GM12872 (cell line): Measurements from ENCODE around the gene CCNK.

Source experiments
- CTCF ChIP-seq: IDR thresholded peaks from 3 replicates; pipeline ENCODE4 v1.5.1; 2011; ENCODE audit warnings: low read depth, mild to moderate bottlenecking, low read length, moderate library complexity; ENCODE audit not compliant: insufficient read depth

The CCNK gene

GRCh38 chr14:99480917-99481744 is at the start of gene CCNK:
Gene CCNK (plus strand): TSS chr14:99481409. CDS start chr14:99492678, 11,269 bp downstream.
- no peak for TF ChIP-seq CTCF

- no peak for TF ChIP-seq CTCF
Observed at GRCh38 chr14:99431986-99432385, 49.2 kb upstream of the CCNK start.

GRCh38 chr14:99432485-99432884 is 48.7 kb upstream of the CCNK start:
- no peak for TF ChIP-seq CTCF

GRCh38 chr14:99435327-99435726 is 45.9 kb upstream of the CCNK start:
- no peak for TF ChIP-seq CTCF

GRCh38 chr14:99436247-99437180 is 44.7 kb upstream of the CCNK start:
- TF ChIP-seq CTCF = no peak

- no peak for TF ChIP-seq CTCF
Observed at GRCh38 chr14:99437706-99438105, 43.5 kb upstream of the CCNK start.

- TF ChIP-seq CTCF = no peak
Observed at GRCh38 chr14:99440278-99440677, 40.9 kb upstream of the CCNK start.
